Fibroblast of gingiva (primary cell): ENCODE results near the gene CDR2L.
"Not testable (repeated sequence)": the region's sequence is repeated elsewhere in the genome, so short reads cannot be mapped to it uniquely, and the experiment has no call there.

Source experiments
- DNase-seq: peaks from one replicate; pipeline ENCODE4 v3.0.0-alpha.2; 2011; ENCODE audit warnings: low read depth

The CDR2L gene

GRCh38 chr17:75044716-75045115, 57.3 kb downstream of the CDR2L start:
- DNase-seq = no peak

- not testable (repeated sequence) for DNase-seq
Observed at GRCh38 chr17:75045946-75046406, 58.5 kb downstream of the CDR2L start.

- DNase-seq = peak; percentile 97
Observed at GRCh38 chr17:75046407-75047289, 59.2 kb downstream of the CDR2L start, which contains the start of the genes ATP5PD and KCTD2. Gene ATP5PD (minus strand): TSS chr17:75046969. CDS start chr17:75042650, 4,319 bp downstream. Gene KCTD2 (plus strand): TSS chr17:75047225. CDS start chr17:75047251, 26 bp downstream.

GRCh38 chr17:75047398-75048098, 60.1 kb downstream of the CDR2L start:
- no peak for DNase-seq

- DNase-seq = peak; percentile 83
Observed at GRCh38 chr17:75048249-75048878, 60.9 kb downstream of the CDR2L start.

- no peak for DNase-seq
Observed at GRCh38 chr17:75049057-75049456, 61.6 kb downstream of the CDR2L start.

- no peak for DNase-seq
Observed at GRCh38 chr17:75049706-75050105, 62.3 kb downstream of the CDR2L start.

- no peak for DNase-seq
Observed at GRCh38 chr17:75051941-75052340, 64.5 kb downstream of the CDR2L start.
